Measurements from ENCODE around the gene NUP210. TPM values are rescaled to one million over a fixed set of nuclear protein-coding genes. Genes with fewer than 3 reads are reported as not detected.

Gene NUP210
- total RNA-seq, 1 experiment from 2014 or later: 64.0 TPM

DNA sequence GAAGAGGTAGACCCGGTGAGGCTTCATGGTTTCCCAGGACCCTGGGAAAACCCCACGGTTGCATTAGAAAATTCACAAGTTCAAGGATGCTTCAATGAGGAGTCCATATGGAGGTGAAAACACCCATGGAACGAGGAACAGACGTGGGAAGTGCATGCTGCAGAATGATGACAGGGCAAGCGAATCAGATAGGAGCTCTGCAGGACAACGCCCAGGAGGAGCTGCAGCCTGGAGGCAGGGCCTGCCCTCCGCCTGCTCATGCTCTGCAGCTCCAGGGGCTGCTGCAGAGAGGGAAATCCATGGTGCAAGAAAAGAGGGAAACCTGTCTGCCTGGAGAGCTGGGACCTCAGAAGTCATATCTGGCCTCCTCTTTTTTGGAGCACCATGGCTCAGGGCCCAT, 61.5 kb downstream of the NUP210 start:
- H3K4me1 ChIP-seq (ENCODE audit: insufficient read depth, low read length): no peaks in the 10 kb centered on the region
- BruUV-seq (replicated peaks): no TSS peak
- ChIA-PET POLR2A (ENCODE audit: unreplicated experiment) (no interaction called here), CTCF (interaction anchor here (0.5 kb wide), 1 partner anchor 59 kb away, joined by 3 read pairs; no protein-coding TSS in a partner anchor)
- H3F3A ChIP-seq (ENCODE audit: low read length, unreplicated experiment): no peaks in the 10 kb centered on the region
- no peaks in the 10 kb centered on the region for H3K9me2 ChIP-seq (replicated peaks; ENCODE audit: low read length)
- no peak overlapping the region for H3K9ac ChIP-seq (ENCODE audit: low read length)
- H3K27me3 ChIP-seq (ENCODE audit: low read length): no peaks in the 10 kb centered on the region
- H3K27ac ChIP-seq (ENCODE audit: low read length): no peak overlapping the region
- ATAC-seq (no peak), DNase-seq (no peak)
- no peaks in the 10 kb centered on the region for H3K79me2 ChIP-seq (ENCODE audit: low read length)
- no peaks in the 10 kb centered on the region for H3K9me3 ChIP-seq (ENCODE audit: low read length)
- TF ChIP-seq, protein P1, sequence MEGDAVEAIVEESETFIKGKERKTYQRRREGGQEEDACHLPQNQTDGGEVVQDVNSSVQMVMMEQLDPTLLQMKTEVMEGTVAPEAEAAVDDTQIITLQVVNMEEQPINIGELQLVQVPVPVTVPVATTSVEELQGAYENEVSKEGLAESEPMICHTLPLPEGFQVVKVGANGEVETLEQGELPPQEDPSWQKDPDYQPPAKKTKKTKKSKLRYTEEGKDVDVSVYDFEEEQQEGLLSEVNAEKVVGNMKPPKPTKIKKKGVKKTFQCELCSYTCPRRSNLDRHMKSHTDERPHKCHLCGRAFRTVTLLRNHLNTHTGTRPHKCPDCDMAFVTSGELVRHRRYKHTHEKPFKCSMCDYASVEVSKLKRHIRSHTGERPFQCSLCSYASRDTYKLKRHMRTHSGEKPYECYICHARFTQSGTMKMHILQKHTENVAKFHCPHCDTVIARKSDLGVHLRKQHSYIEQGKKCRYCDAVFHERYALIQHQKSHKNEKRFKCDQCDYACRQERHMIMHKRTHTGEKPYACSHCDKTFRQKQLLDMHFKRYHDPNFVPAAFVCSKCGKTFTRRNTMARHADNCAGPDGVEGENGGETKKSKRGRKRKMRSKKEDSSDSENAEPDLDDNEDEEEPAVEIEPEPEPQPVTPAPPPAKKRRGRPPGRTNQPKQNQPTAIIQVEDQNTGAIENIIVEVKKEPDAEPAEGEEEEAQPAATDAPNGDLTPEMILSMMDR (conservative IDR thresholded peaks at IDR 0.05; ENCODE audit: low read depth, low read length): no peak
- H2AFZ ChIP-seq (ENCODE audit: low read length): no peak overlapping the region
- no peak overlapping the region for H3K4me2 ChIP-seq (ENCODE audit: low read length)
- intact Hi-C loops (cut with micrococcal nuclease): no loop called here
- H3K4me3 ChIP-seq (ENCODE audit: low read length): no peak overlapping the region
- no peaks in the 10 kb centered on the region for H4K20me1 ChIP-seq (ENCODE audit: low read length)
- H3K36me3 ChIP-seq (ENCODE audit: low read depth, low read length): peaks cover 24% of the 10 kb centered on the region

GRCh38 chr3:13358051-13358450, 62.1 kb downstream of the NUP210 start:
- Histone ChIP-seq H3K79me2 (ENCODE audit: low read length) (no peaks in the 10 kb centered on the region), H3K4me1 (ENCODE audit: insufficient read depth, low read length) (peaks cover 4% of the 10 kb centered on the region), H3K36me3 (ENCODE audit: low read depth, low read length) (peaks cover 26% of the 10 kb centered on the region), H3K4me3 (ENCODE audit: low read length) (no peak overlapping the region), H4K20me1 (ENCODE audit: low read length) (no peaks in the 10 kb centered on the region), H3K4me2 (ENCODE audit: low read length) (no peak overlapping the region), H3K27ac (ENCODE audit: low read length) (no peak overlapping the region), H3K27me3 (ENCODE audit: low read length) (no peaks in the 10 kb centered on the region), H3F3A (ENCODE audit: low read length, unreplicated experiment) (no peaks in the 10 kb centered on the region), H2AFZ (ENCODE audit: low read length) (no peak overlapping the region), H3K9me3 (ENCODE audit: low read length) (no peaks in the 10 kb centered on the region), H3K9ac (ENCODE audit: low read length) (no peak overlapping the region), H3K9me2 (replicated peaks; ENCODE audit: low read length) (no peaks in the 10 kb centered on the region)
- ATAC-seq (no peak), DNase-seq (no peak)
- BruUV-seq (replicated peaks): no TSS peak
- ChIA-PET CTCF (no interaction called here), POLR2A (ENCODE audit: unreplicated experiment) (no interaction called here)
- intact Hi-C loops (cut with micrococcal nuclease): no loop called here
- TF ChIP-seq EZH2 (IDR thresholded peaks at IDR 0.05; ENCODE audit: low read length, unreplicated experiment) (no peak), EZH2phosphoT487 (IDR thresholded peaks at IDR 0.05; ENCODE audit: borderline replicate concordance, low read length) (no peak)
- TF ChIP-seq, protein P1 (conservative IDR thresholded peaks at IDR 0.05; ENCODE audit: low read depth, low read length): no peak

DNA sequence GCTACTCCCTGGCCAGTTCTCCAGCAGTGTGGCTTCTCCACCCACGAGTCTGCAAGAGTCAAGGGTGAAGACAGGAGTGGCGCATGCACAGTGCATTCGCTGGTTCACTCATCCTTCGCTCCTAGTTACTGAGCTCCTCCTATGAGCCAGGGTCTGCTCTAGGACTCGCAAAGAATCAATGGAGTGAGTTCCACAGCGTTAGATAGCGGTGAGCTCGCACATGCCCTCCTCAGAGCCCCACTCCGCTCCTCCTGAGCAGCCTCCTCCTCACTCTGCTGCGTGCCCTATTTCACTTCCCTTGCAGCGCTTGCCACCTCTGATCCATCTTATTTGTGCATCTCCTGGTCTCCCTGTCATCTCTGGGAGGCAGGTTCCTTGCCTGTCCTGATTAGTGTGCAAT, 63.0 kb downstream of the NUP210 start:
- H3K9ac ChIP-seq (ENCODE audit: low read length): no peak overlapping the region
- ChIA-PET CTCF (interaction anchor here (0.5 to 0.8 kb wide), 3 partner anchors 62 to 265 kb away, joined by 3 to 5 read pairs (median 3); no protein-coding TSS in a partner anchor), POLR2A (ENCODE audit: unreplicated experiment) (no interaction called here)
- H3K4me3 ChIP-seq (ENCODE audit: low read length): no peak overlapping the region
- ATAC-seq (no peak), DNase-seq (no peak)
- H2AFZ ChIP-seq (ENCODE audit: low read length): no peak overlapping the region
- H3K27ac ChIP-seq (ENCODE audit: low read length): no peak overlapping the region
- H3F3A ChIP-seq (ENCODE audit: low read length, unreplicated experiment): no peaks in the 10 kb centered on the region
- peaks cover 32% of the 10 kb centered on the region for H3K36me3 ChIP-seq (ENCODE audit: low read depth, low read length)
- no TSS peak for BruUV-seq (replicated peaks)
- TF ChIP-seq, protein P1 (conservative IDR thresholded peaks at IDR 0.05; ENCODE audit: low read depth, low read length): no peak
- TF ChIP-seq EZH2 (IDR thresholded peaks at IDR 0.05; ENCODE audit: low read length, unreplicated experiment): no peak
- TF ChIP-seq EZH2phosphoT487 (IDR thresholded peaks at IDR 0.05; ENCODE audit: borderline replicate concordance, low read length): no peak
- no peaks in the 10 kb centered on the region for H3K79me2 ChIP-seq (ENCODE audit: low read length)
- no peaks in the 10 kb centered on the region for H4K20me1 ChIP-seq (ENCODE audit: low read length)
- H3K4me2 ChIP-seq (ENCODE audit: low read length): no peak overlapping the region
- no peaks in the 10 kb centered on the region for H3K27me3 ChIP-seq (ENCODE audit: low read length)
- H3K9me2 ChIP-seq (replicated peaks; ENCODE audit: low read length): no peaks in the 10 kb centered on the region
- intact Hi-C loops (cut with micrococcal nuclease): no loop called here
- H3K9me3 ChIP-seq (ENCODE audit: low read length): no peaks in the 10 kb centered on the region
- H3K4me1 ChIP-seq (ENCODE audit: insufficient read depth, low read length): peaks cover 8% of the 10 kb centered on the region
